ENCODE results near the gene MAGI1. TPM values are rescaled to one million over a fixed set of nuclear protein-coding genes. Genes with fewer than 3 reads are reported as not detected.

The MAGI1 gene
- polyA plus RNA-seq, 1 of the 3 experiments (the other 2 are of a cell fraction): 10.3 TPM

DNA sequence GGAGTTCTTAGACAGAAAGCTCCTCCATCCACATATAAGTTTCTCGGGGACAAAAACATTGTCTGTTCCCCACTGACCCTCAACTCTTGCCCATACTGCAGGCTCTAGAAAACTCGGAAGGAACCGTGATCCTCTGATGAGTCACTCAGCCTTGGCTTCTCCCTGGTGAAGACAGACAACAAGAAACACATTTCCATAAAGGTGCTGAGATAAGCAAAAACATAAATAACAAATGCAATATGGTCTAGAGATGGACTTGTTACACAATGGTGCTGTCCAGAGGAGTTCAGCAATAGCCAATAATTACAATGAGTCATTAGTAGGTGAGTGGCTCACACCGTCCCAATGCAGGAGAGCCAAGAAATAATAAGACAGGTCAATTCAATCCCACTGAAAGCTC is 43.7 kb downstream of the MAGI1 start:
- no peak overlapping the region for H2AFZ ChIP-seq (ENCODE audit: low read depth)
- H3K4me1 ChIP-seq (ENCODE audit: control insufficient read depth in 1 of 2, insufficient read depth in 2 of 2, low read depth in 1 of 2, low read length in 1 of 2): no peaks in the 10 kb centered on the region
- ChIA-PET POLR2A (no interaction called here), CTCF (interaction anchor here (0.6 to 1.1 kb wide), 2 partner anchors 15 to 1970 kb away, joined by 3 read pairs; no protein-coding TSS in a partner anchor)
- no peak overlapping the region for H3K4me2 ChIP-seq
- no peak overlapping the region for H3K4me3 ChIP-seq (ENCODE audit: low read depth in 2 of 2, low read length in 1 of 2)
- no peaks in the 10 kb centered on the region for H3K36me3 ChIP-seq (replicated peaks in 1 of 2; ENCODE audit: control insufficient read depth in 1 of 2, insufficient read depth in 2 of 2, low read length in 1 of 2)
- H3K9ac ChIP-seq: no peak overlapping the region
- WGBS (ENCODE audit: low lambda C conversion rate): 65% methylated on average over 4 of the region's 4 CpGs
- peaks cover 11% of the 10 kb centered on the region; the same call in 1 of the 2 replicates for H4K20me1 ChIP-seq (ENCODE audit: insufficient read depth)
- H3K79me2 ChIP-seq (ENCODE audit: insufficient read depth): peaks cover 80% of the 10 kb centered on the region; the same call in 1 of the 2 replicates
- no peaks in the 10 kb centered on the region for H3K27me3 ChIP-seq (ENCODE audit: insufficient read depth)
- no peaks in the 10 kb centered on the region for H3K9me3 ChIP-seq
- no peak for DNase-seq
- no peak overlapping the region for H3K27ac ChIP-seq (ENCODE audit: low read depth in 2 of 2, low read length in 1 of 2)
- no peaks in the 10 kb centered on the region for H3K9me2 ChIP-seq
- peaks cover 7% of the 10 kb centered on the region for H3F3A ChIP-seq (replicated peaks; ENCODE audit: insufficient read depth)
- no peak for TF ChIP-seq FOXM1 (IDR thresholded peaks at IDR 0.05; ENCODE audit: low read depth)
- peak; percentile 60; the same call in 1 of the 2 replicates for TF ChIP-seq FOSL2 (IDR thresholded peaks at IDR 0.05; ENCODE audit: borderline replicate concordance, low read depth)
- TF ChIP-seq JUND (IDR thresholded peaks at IDR 0.05): peak; percentile 40; the same call in 1 of the 2 replicates
- TF ChIP-seq, protein P1, sequence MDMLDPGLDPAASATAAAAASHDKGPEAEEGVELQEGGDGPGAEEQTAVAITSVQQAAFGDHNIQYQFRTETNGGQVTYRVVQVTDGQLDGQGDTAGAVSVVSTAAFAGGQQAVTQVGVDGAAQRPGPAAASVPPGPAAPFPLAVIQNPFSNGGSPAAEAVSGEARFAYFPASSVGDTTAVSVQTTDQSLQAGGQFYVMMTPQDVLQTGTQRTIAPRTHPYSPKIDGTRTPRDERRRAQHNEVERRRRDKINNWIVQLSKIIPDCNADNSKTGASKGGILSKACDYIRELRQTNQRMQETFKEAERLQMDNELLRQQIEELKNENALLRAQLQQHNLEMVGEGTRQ (IDR thresholded peaks at IDR 0.05; ENCODE audit: borderline replicate concordance, low read depth, low read length): no peak
- TF ChIP-seq FOXJ3 (CRISPR knock-in tag; IDR thresholded peaks at IDR 0.05): no peak
- TF ChIP-seq, protein P2, sequence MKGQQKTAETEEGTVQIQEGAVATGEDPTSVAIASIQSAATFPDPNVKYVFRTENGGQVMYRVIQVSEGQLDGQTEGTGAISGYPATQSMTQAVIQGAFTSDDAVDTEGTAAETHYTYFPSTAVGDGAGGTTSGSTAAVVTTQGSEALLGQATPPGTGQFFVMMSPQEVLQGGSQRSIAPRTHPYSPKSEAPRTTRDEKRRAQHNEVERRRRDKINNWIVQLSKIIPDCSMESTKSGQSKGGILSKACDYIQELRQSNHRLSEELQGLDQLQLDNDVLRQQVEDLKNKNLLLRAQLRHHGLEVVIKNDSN (IDR thresholded peaks at IDR 0.05; ENCODE audit: borderline replicate concordance, low read depth): no peak
- TF ChIP-seq, protein P3, sequence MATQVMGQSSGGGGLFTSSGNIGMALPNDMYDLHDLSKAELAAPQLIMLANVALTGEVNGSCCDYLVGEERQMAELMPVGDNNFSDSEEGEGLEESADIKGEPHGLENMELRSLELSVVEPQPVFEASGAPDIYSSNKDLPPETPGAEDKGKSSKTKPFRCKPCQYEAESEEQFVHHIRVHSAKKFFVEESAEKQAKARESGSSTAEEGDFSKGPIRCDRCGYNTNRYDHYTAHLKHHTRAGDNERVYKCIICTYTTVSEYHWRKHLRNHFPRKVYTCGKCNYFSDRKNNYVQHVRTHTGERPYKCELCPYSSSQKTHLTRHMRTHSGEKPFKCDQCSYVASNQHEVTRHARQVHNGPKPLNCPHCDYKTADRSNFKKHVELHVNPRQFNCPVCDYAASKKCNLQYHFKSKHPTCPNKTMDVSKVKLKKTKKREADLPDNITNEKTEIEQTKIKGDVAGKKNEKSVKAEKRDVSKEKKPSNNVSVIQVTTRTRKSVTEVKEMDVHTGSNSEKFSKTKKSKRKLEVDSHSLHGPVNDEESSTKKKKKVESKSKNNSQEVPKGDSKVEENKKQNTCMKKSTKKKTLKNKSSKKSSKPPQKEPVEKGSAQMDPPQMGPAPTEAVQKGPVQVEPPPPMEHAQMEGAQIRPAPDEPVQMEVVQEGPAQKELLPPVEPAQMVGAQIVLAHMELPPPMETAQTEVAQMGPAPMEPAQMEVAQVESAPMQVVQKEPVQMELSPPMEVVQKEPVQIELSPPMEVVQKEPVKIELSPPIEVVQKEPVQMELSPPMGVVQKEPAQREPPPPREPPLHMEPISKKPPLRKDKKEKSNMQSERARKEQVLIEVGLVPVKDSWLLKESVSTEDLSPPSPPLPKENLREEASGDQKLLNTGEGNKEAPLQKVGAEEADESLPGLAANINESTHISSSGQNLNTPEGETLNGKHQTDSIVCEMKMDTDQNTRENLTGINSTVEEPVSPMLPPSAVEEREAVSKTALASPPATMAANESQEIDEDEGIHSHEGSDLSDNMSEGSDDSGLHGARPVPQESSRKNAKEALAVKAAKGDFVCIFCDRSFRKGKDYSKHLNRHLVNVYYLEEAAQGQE (IDR thresholded peaks at IDR 0.05; ENCODE audit: low read depth, low read length): peak; percentile 75
- no peak for TF ChIP-seq MEF2A (IDR thresholded peaks at IDR 0.05; ENCODE audit: borderline replicate concordance, low read depth)
- no peak for TF ChIP-seq TAF1 (IDR thresholded peaks at IDR 0.05; ENCODE audit: borderline replicate concordance, low read depth, low read length)
- TF ChIP-seq, protein P4, sequence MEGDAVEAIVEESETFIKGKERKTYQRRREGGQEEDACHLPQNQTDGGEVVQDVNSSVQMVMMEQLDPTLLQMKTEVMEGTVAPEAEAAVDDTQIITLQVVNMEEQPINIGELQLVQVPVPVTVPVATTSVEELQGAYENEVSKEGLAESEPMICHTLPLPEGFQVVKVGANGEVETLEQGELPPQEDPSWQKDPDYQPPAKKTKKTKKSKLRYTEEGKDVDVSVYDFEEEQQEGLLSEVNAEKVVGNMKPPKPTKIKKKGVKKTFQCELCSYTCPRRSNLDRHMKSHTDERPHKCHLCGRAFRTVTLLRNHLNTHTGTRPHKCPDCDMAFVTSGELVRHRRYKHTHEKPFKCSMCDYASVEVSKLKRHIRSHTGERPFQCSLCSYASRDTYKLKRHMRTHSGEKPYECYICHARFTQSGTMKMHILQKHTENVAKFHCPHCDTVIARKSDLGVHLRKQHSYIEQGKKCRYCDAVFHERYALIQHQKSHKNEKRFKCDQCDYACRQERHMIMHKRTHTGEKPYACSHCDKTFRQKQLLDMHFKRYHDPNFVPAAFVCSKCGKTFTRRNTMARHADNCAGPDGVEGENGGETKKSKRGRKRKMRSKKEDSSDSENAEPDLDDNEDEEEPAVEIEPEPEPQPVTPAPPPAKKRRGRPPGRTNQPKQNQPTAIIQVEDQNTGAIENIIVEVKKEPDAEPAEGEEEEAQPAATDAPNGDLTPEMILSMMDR (IDR thresholded peaks at IDR 0.05): no peak
- TF ChIP-seq NFIC (IDR thresholded peaks at IDR 0.05; ENCODE audit: borderline replicate concordance): no peak
- peak; percentile 19; the same call in 1 of the 2 replicates for TF ChIP-seq TCF12 (IDR thresholded peaks at IDR 0.05)

Data from SK-N-SH (cell line).